Fibroblast of mammary gland (primary cell): ENCODE data around the gene C4orf50.

ENCODE experiments used
- DNase-seq: peaks from one replicate; pipeline ENCODE4 v3.0.0-alpha.2; 2010; ENCODE audit warnings: low read depth
- H3K4me3 ChIP-seq: 2 replicates; pipeline ENCODE4 v1.5.1; 2011; ENCODE audit warnings: low read depth, mild to moderate bottlenecking, low read length, moderate library complexity; ENCODE audit not compliant: control insufficient read depth
- TF ChIP-seq, protein P1 (sequence below): conservative IDR thresholded peaks from 2 replicates; pipeline ENCODE4 v1.5.1; 2011; ENCODE audit warnings: low read depth, low read length, inconsistent platforms; ENCODE audit not compliant: control insufficient read depth, insufficient read depth

C4orf50 gene

GRCh38 chr4:5908876-5909427 is 109.3 kb downstream of the C4orf50 start:
- no peak for DNase-seq
- no peak overlapping the region for H3K4me3 ChIP-seq
- TF ChIP-seq, protein P1, sequence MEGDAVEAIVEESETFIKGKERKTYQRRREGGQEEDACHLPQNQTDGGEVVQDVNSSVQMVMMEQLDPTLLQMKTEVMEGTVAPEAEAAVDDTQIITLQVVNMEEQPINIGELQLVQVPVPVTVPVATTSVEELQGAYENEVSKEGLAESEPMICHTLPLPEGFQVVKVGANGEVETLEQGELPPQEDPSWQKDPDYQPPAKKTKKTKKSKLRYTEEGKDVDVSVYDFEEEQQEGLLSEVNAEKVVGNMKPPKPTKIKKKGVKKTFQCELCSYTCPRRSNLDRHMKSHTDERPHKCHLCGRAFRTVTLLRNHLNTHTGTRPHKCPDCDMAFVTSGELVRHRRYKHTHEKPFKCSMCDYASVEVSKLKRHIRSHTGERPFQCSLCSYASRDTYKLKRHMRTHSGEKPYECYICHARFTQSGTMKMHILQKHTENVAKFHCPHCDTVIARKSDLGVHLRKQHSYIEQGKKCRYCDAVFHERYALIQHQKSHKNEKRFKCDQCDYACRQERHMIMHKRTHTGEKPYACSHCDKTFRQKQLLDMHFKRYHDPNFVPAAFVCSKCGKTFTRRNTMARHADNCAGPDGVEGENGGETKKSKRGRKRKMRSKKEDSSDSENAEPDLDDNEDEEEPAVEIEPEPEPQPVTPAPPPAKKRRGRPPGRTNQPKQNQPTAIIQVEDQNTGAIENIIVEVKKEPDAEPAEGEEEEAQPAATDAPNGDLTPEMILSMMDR: no peak

- DNase-seq: no peak
- H3K4me3 ChIP-seq: no peak overlapping the region
- TF ChIP-seq, protein P1: no peak
Measured at GRCh38 chr4:5906191-5906590, 112.0 kb downstream of the C4orf50 start.

GRCh38 chr4:5905714-5906113 is 112.5 kb downstream of the C4orf50 start:
- H3K4me3 ChIP-seq: no peak overlapping the region
- TF ChIP-seq, protein P1: no peak

DNA sequence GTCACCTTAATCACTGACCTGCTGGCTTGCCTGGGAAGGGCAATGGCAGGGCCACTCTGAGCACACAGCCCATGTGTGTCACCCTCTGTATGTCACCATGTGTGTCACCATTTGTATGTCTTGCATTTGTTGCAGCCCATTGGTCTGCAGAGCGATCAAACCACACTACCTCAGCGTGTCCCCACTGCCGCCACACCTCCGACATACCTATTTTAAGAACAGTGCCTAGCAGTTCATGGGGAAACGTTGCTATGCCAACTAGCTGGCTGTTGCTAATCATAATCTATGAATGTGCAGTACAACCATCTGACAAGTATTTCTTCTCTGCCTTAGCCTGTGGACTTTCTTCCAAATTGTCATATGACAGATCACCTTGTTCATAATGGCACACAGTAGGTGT is 117.4 kb downstream of the C4orf50 start:
- TF ChIP-seq, protein P1: no peak
- H3K4me3 ChIP-seq: no peak overlapping the region
- no peak for DNase-seq

More at GRCh38 chr4:5905714-5906113, 112.5 kb downstream of the C4orf50 start:
- DNase-seq: no peak

DNA sequence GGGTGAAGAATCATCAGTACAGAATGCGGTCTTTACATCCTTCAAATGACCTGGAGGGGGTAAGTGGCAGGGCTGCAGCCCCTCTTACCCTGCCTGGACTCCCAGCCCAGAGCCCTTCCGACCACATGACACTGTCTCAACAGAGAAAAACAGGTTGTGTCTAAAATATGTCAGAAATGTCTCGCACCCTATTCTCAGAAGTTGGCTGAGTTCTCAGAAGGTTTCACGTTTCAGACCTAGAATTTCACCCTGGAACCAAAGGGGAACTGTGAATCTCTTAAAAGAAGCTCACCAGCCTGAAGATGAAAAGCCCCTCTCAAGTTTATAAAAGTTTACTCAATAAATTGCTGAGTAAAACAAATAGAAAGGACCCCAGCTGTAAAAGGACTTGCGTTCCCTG is 118.3 kb downstream of the C4orf50 start:
- TF ChIP-seq, protein P1: no peak

DNA sequence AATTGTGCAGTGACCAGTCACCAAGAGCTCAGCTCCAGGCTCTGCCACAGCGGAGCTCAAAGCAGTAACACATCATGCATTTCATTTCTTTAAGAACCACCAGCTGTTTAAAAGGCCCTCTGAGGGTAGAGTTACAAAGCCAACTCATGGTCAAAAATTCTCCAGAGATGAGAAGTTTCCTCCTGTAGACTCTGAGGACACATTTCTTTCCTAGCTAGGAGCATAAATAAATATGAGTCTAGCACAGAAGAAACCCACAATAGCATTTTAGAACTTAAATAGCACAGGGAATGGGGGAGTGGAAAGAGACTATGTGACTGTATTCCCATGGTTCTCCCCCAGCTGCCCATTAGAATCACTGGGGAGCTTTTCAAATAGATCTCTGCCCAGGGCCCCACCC is 118.8 kb downstream of the C4orf50 start:
- TF ChIP-seq, protein P1: no peak
- DNase-seq: no peak
- H3K4me3 ChIP-seq: no peak overlapping the region

More for the DNA sequence above, 118.3 kb downstream of the C4orf50 start:
- H3K4me3 ChIP-seq: no peak overlapping the region
- DNase-seq: no peak

DNA sequence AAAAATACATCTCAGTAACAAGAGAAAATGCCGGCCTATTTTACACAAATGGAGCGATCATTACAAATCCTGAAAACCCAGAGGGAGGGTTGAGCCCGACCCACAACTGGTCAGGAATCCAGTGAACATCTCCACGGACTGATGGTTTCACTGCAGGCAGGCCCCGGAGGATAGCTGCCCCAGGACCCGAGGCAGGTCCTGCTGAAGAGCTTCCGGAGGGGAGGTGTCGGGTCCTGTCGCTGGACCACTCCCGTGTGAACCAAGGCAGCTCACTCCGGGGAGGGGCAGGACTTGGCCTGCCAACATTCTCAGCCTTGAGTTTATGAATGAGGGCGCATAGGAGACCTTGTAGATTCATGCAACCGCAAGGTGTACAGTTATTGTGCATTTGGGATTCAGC is 120.6 kb downstream of the C4orf50 start:
- H3K4me3 ChIP-seq: no peak overlapping the region
- DNase-seq: no peak
- TF ChIP-seq, protein P1: no peak
